GM21576 (cell line): ENCODE measurements around the gene NUAK2.

Source experiments
- ATAC-seq: cut with Tn5 transposase; IDR thresholded peaks from one replicate; pipeline ENCODE4 v1.9.1; 2021; ENCODE audit warnings: mild to moderate bottlenecking, moderate library complexity; ENCODE audit not compliant: unreplicated experiment

The NUAK2 gene

GRCh38 chr1:205348554-205349487 lies 27.3 kb upstream of the NUAK2 start:
- no peak for ATAC-seq

- no peak for ATAC-seq
These were observed 25.5 kb upstream of the NUAK2 start for GRCh38 chr1:205346956-205347574.

- ATAC-seq = no peak
These were observed 24.2 kb upstream of the NUAK2 start for GRCh38 chr1:205345761-205346160.

- no peak for ATAC-seq
These were observed 22.8 kb upstream of the NUAK2 start for GRCh38 chr1:205344066-205344928.

GRCh38 chr1:205343431-205344065 lies 22.0 kb upstream of the NUAK2 start:
- ATAC-seq = no peak

GRCh38 chr1:205342986-205343385 lies 21.4 kb upstream of the NUAK2 start:
- no peak for ATAC-seq

- ATAC-seq = no peak
These were observed 19.1 kb upstream of the NUAK2 start for GRCh38 chr1:205340676-205341075.

- peak; percentile 82 for ATAC-seq
These were observed 18.2 kb upstream of the NUAK2 start for GRCh38 chr1:205339717-205340116.

- ATAC-seq = no peak
These were observed 17.7 kb upstream of the NUAK2 start for GRCh38 chr1:205339197-205339702.

GRCh38 chr1:205338011-205338410 lies 16.5 kb upstream of the NUAK2 start:
- no peak for ATAC-seq

- ATAC-seq = no peak
These were observed 15.9 kb upstream of the NUAK2 start for GRCh38 chr1:205337481-205337880.

GRCh38 chr1:205335692-205336091 lies 14.1 kb upstream of the NUAK2 start:
- ATAC-seq = peak; percentile 51

GRCh38 chr1:205332015-205332791 lies 10.7 kb upstream of the NUAK2 start:
- no peak for ATAC-seq

- ATAC-seq = no peak
These were observed 8.6 kb upstream of the NUAK2 start for GRCh38 chr1:205330150-205330549.

- no peak for ATAC-seq
These were observed 8.2 kb upstream of the NUAK2 start for GRCh38 chr1:205329719-205330118.

- no peak for ATAC-seq
These were observed 6.9 kb upstream of the NUAK2 start for GRCh38 chr1:205328476-205328875.

GRCh38 chr1:205326812-205327466 lies 5.4 kb upstream of the NUAK2 start:
- ATAC-seq = no peak

GRCh38 chr1:205325334-205325884 lies 3.9 kb upstream of the NUAK2 start:
- no peak for ATAC-seq

GRCh38 chr1:205324781-205325180 lies 3.2 kb upstream of the NUAK2 start:
- ATAC-seq = no peak
